Peyer's patch (tissue), 4 donors: ENCODE results near the gene ZDHHC8.

Experiments used
- POLR2A ChIP-seq, 2 donors: fragments of 450-650 bp; IDR thresholded peaks; one replicate each; pipeline ENCODE4 v1.5.1; 2017; ENCODE audit warnings: antibody characterized with exemption in 2 of 2, mild to moderate bottlenecking in 2 of 2, moderate library complexity in 2 of 2
- TF ChIP-seq, protein P1 (sequence below), 6 experiments: fragments of 450-650 bp in 4 of 6; fragments of 200-600 bp in 2 of 6; sonication (generic) in 1 of 6; IDR thresholded peaks; one replicate each; pipeline ENCODE4 v1.5.1; 2017 to 2019; ENCODE audit warnings: antibody characterized with exemption in 6 of 6, mild to moderate bottlenecking in 3 of 6, moderate library complexity in 1 of 6

DNA sequence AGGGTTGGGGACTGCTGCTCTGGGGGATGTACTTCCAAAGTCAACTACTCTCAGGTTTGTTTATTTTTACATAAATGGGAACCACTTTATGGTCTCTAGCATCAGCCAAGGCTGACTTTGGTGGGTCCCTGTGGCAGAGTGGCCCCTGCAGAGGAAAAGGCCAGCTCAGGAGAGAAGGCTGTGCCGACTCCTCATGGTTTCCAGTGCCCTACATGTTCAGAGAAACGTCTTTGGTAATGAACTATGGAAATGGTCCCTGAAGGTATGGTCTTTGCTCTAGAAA, 3.0 kb upstream of the ZDHHC8 start:
- TF ChIP-seq POLR2A (IDR thresholded peaks at IDR 0.05): no peak
- TF ChIP-seq, protein P1, sequence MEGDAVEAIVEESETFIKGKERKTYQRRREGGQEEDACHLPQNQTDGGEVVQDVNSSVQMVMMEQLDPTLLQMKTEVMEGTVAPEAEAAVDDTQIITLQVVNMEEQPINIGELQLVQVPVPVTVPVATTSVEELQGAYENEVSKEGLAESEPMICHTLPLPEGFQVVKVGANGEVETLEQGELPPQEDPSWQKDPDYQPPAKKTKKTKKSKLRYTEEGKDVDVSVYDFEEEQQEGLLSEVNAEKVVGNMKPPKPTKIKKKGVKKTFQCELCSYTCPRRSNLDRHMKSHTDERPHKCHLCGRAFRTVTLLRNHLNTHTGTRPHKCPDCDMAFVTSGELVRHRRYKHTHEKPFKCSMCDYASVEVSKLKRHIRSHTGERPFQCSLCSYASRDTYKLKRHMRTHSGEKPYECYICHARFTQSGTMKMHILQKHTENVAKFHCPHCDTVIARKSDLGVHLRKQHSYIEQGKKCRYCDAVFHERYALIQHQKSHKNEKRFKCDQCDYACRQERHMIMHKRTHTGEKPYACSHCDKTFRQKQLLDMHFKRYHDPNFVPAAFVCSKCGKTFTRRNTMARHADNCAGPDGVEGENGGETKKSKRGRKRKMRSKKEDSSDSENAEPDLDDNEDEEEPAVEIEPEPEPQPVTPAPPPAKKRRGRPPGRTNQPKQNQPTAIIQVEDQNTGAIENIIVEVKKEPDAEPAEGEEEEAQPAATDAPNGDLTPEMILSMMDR (IDR thresholded peaks at IDR 0.05): no peak
